SK-N-DZ (cell line): ENCODE data around the gene COL28A1.
A peak's percentile ranks its signal among the peaks of the same experiment; 100 is the strongest.

Source experiments
- DNase-seq: peaks from one replicate; pipeline ENCODE4 v3.0.0-alpha.2; 2015; ENCODE audit warnings: low spot score

COL28A1 gene

GRCh38 chr7:7335215-7335614 is 200.5 kb downstream of the COL28A1 start:
- DNase-seq: no peak

- DNase-seq: no peak
These were observed 202.1 kb downstream of the COL28A1 start for GRCh38 chr7:7333610-7334009.

GRCh38 chr7:7331523-7331922 is 204.2 kb downstream of the COL28A1 start:
- DNase-seq: no peak

- peak; percentile 26 for DNase-seq
These were observed 204.7 kb downstream of the COL28A1 start for GRCh38 chr7:7330997-7331396.

- no peak for DNase-seq
These were observed 206.3 kb downstream of the COL28A1 start for GRCh38 chr7:7329326-7329725.

- no peak for DNase-seq
These were observed 208.2 kb downstream of the COL28A1 start for GRCh38 chr7:7327423-7327822.

GRCh38 chr7:7324698-7325097 is 211.0 kb downstream of the COL28A1 start:
- DNase-seq: no peak

GRCh38 chr7:7323921-7324320 is 211.8 kb downstream of the COL28A1 start:
- no peak for DNase-seq

- DNase-seq: no peak
These were observed 212.3 kb downstream of the COL28A1 start for GRCh38 chr7:7323352-7323751.

GRCh38 chr7:7321681-7322080 is 214.0 kb downstream of the COL28A1 start:
- DNase-seq: no peak

- no peak for DNase-seq
These were observed 217.1 kb downstream of the COL28A1 start for GRCh38 chr7:7318601-7319000.

- no peak for DNase-seq
These were observed 217.8 kb downstream of the COL28A1 start for GRCh38 chr7:7317850-7318249.

GRCh38 chr7:7315851-7316250 is 219.8 kb downstream of the COL28A1 start:
- no peak for DNase-seq

- DNase-seq: no peak
These were observed 223.3 kb downstream of the COL28A1 start for GRCh38 chr7:7312323-7312722.

GRCh38 chr7:7311001-7311400 is 224.7 kb downstream of the COL28A1 start:
- DNase-seq: no peak

GRCh38 chr7:7309203-7309602 is 226.5 kb downstream of the COL28A1 start:
- no peak for DNase-seq
